GM21717 (cell line): ENCODE results near the gene C5.
A peak's percentile ranks its signal among the peaks of the same experiment; 100 is the strongest.
"Not testable (repeated sequence)": the region's sequence is repeated elsewhere in the genome, so short reads cannot be mapped to it uniquely, and the experiment has no call there.

ENCODE experiments used
- ATAC-seq: cut with Tn5 transposase; IDR thresholded peaks from one replicate; pipeline ENCODE4 v1.9.1; 2021; ENCODE audit warnings: mild to moderate bottlenecking, moderate library complexity; ENCODE audit not compliant: unreplicated experiment

Gene C5

GRCh38 chr9:121050128-121050988 lies at the start of gene C5:
Gene C5, minus strand, starts transcription at chr9:121050275. Its CDS starts 29 bp downstream, at chr9:121050246.
- no peak for ATAC-seq

GRCh38 chr9:121098567-121099198 lies 48.6 kb upstream of the C5 start:
- ATAC-seq: no peak

- no peak for ATAC-seq
Measured at GRCh38 chr9:121095057-121095456, 45.0 kb upstream of the C5 start.

GRCh38 chr9:121090743-121091142 lies 40.7 kb upstream of the C5 start:
- not testable (repeated sequence) for ATAC-seq

GRCh38 chr9:121088576-121088975 lies 38.5 kb upstream of the C5 start:
- ATAC-seq: no peak

- no peak for ATAC-seq
Measured at GRCh38 chr9:121085661-121086060, 35.6 kb upstream of the C5 start.

- ATAC-seq: no peak
Measured at GRCh38 chr9:121082075-121082474, 32.0 kb upstream of the C5 start.

- peak; percentile 15 for ATAC-seq
Measured at GRCh38 chr9:121075251-121076036, 25.4 kb upstream of the C5 start.

- ATAC-seq: peak; percentile 69
Measured at GRCh38 chr9:121074370-121075250, 24.5 kb upstream of the C5 start, which contains the start of gene CNTRL. Gene CNTRL, plus strand, starts transcription at chr9:121074955. Its CDS starts 13,372 bp downstream, at chr9:121088327.

- ATAC-seq: no peak
Measured at GRCh38 chr9:121073038-121073437, 23.0 kb upstream of the C5 start.

GRCh38 chr9:121071756-121072421 lies 21.8 kb upstream of the C5 start:
- ATAC-seq: peak; percentile 44

GRCh38 chr9:121071370-121071755 lies 21.3 kb upstream of the C5 start:
- no peak for ATAC-seq

GRCh38 chr9:121069396-121069795 lies 19.3 kb upstream of the C5 start:
- no peak for ATAC-seq

- ATAC-seq: no peak
Measured at GRCh38 chr9:121067640-121068039, 17.6 kb upstream of the C5 start.

GRCh38 chr9:121066850-121067249 lies 16.8 kb upstream of the C5 start:
- ATAC-seq: no peak

GRCh38 chr9:121059998-121060636 lies 10.0 kb upstream of the C5 start:
- no peak for ATAC-seq

GRCh38 chr9:121059513-121059912 lies 9.4 kb upstream of the C5 start:
- ATAC-seq: no peak

GRCh38 chr9:121057821-121058220 lies 7.7 kb upstream of the C5 start:
- ATAC-seq: no peak

GRCh38 chr9:121055642-121056143 lies 5.6 kb upstream of the C5 start:
- no peak for ATAC-seq
